Measurements from ENCODE around the gene KSR1. TPM values are rescaled to one million over a fixed set of nuclear protein-coding genes. Genes with fewer than 3 reads are reported as not detected.

The KSR1 gene
- total RNA-seq, 2 experiments from 2014 or later = 19.4 to 25.3 TPM

- TF ChIP-seq, protein P1, sequence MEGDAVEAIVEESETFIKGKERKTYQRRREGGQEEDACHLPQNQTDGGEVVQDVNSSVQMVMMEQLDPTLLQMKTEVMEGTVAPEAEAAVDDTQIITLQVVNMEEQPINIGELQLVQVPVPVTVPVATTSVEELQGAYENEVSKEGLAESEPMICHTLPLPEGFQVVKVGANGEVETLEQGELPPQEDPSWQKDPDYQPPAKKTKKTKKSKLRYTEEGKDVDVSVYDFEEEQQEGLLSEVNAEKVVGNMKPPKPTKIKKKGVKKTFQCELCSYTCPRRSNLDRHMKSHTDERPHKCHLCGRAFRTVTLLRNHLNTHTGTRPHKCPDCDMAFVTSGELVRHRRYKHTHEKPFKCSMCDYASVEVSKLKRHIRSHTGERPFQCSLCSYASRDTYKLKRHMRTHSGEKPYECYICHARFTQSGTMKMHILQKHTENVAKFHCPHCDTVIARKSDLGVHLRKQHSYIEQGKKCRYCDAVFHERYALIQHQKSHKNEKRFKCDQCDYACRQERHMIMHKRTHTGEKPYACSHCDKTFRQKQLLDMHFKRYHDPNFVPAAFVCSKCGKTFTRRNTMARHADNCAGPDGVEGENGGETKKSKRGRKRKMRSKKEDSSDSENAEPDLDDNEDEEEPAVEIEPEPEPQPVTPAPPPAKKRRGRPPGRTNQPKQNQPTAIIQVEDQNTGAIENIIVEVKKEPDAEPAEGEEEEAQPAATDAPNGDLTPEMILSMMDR (IDR thresholded peaks at IDR 0.05) = no peak
- CTCF ChIA-PET = no interaction called here
- DNase-seq = no peak
- Histone ChIP-seq H3K27me3 (ENCODE audit: control insufficient read depth in 1 of 2, insufficient read depth in 2 of 2, low read length in 2 of 2) (no peaks in the 10 kb centered on the region), H3K27ac (ENCODE audit: low read depth in 1 of 2, low read length in 2 of 2) (no peak overlapping the region), H3K4me3 (ENCODE audit: low read length) (no peak overlapping the region), H3K9me3 (ENCODE audit: control insufficient read depth in 1 of 2, insufficient read depth in 1 of 2, low read length in 2 of 2) (no peaks in the 10 kb centered on the region), H3K36me3 (ENCODE audit: insufficient read depth, low read length) (no peaks in the 10 kb centered on the region), H3K4me1 (ENCODE audit: insufficient read depth, low read length) (peaks cover 3% of the 10 kb centered on the region)
- no peaks in the 10 kb centered on the region for H3K27me3 Mint-ChIP-seq
- no peak overlapping the region for H3K27ac Mint-ChIP-seq
- no peak for ATAC-seq (ENCODE audit: poor library complexity)
- POLR2A ChIA-PET = no interaction called here
- H3K9me3 Mint-ChIP-seq = no peaks in the 10 kb centered on the region
- H3K36me3 Mint-ChIP-seq (ENCODE audit: low read depth) = no peaks in the 10 kb centered on the region
- H3K4me1 Mint-ChIP-seq (ENCODE audit: low read depth) = peaks cover 7% of the 10 kb centered on the region
- intact Hi-C loops (cut with DNase I, micrococcal nuclease) = no loop called here
- H3K4me3 Mint-ChIP-seq = no peak overlapping the region
Observed at GRCh38 chr17:27568216-27568615, 112.0 kb downstream of the KSR1 start.

GRCh38 chr17:27568811-27569210 lies 112.6 kb downstream of the KSR1 start:
- H3K36me3 ChIP-seq (ENCODE audit: insufficient read depth, low read length) = no peaks in the 10 kb centered on the region
- intact Hi-C loops (cut with DNase I, micrococcal nuclease) = loop anchor here in 1 of 2 experiments (1.0 kb wide), 1 partner anchor 113 kb away; the partner anchor contains the start of gene KSR1
- ChIA-PET POLR2A (no interaction called here), CTCF (no interaction called here)
- no peaks in the 10 kb centered on the region for H3K27me3 ChIP-seq (ENCODE audit: control insufficient read depth in 1 of 2, insufficient read depth in 2 of 2, low read length in 2 of 2)
- no peaks in the 10 kb centered on the region for H3K9me3 ChIP-seq (ENCODE audit: control insufficient read depth in 1 of 2, insufficient read depth in 1 of 2, low read length in 2 of 2)
- Mint-ChIP-seq H3K4me1 (ENCODE audit: low read depth) (peaks cover 1% of the 10 kb centered on the region), H3K4me3 (no peak overlapping the region), H3K27ac (no peak overlapping the region), H3K27me3 (no peaks in the 10 kb centered on the region), H3K9me3 (no peaks in the 10 kb centered on the region), H3K36me3 (ENCODE audit: low read depth) (no peaks in the 10 kb centered on the region)
- no peak for DNase-seq
- no peak overlapping the region for H3K4me3 ChIP-seq (ENCODE audit: low read length)
- peaks cover 3% of the 10 kb centered on the region for H3K4me1 ChIP-seq (ENCODE audit: insufficient read depth, low read length)
- no peak for ATAC-seq (ENCODE audit: poor library complexity)
- TF ChIP-seq, protein P1 (IDR thresholded peaks at IDR 0.05) = no peak
- no peak overlapping the region for H3K27ac ChIP-seq (ENCODE audit: low read depth in 1 of 2, low read length in 2 of 2)

DNA sequence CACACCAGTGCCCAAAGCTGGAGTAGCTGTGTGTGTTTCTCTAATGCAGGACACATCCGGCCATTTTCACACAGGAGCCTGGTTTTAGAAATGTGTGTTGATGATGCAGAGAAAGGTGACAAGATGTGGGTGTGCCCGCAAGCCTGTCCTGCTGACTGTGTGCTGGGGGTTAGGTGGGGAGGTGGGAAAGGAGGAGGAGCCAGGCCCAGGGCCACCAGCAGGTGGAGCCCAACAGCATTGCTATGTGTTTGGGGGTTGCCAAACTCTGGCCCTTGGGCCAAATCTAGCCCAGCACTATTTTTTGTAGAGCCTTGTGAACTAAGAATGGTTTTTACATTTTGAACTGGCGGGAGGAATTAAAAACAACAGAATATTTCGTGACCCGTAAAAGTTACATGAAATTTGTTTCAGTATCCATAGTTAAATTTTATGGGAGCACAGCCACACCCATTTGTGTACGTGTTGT lies 113.0 kb downstream of the KSR1 start:
- no peak overlapping the region for H3K4me3 Mint-ChIP-seq
- Histone ChIP-seq H3K36me3 (ENCODE audit: insufficient read depth, low read length) (no peaks in the 10 kb centered on the region), H3K9me3 (ENCODE audit: control insufficient read depth in 1 of 2, insufficient read depth in 1 of 2, low read length in 2 of 2) (no peaks in the 10 kb centered on the region), H3K4me3 (ENCODE audit: low read length) (no peak overlapping the region), H3K27me3 (ENCODE audit: control insufficient read depth in 1 of 2, insufficient read depth in 2 of 2, low read length in 2 of 2) (no peaks in the 10 kb centered on the region), H3K27ac (ENCODE audit: low read depth in 1 of 2, low read length in 2 of 2) (no peak overlapping the region), H3K4me1 (ENCODE audit: insufficient read depth, low read length) (peaks cover 3% of the 10 kb centered on the region)
- no peak overlapping the region for H3K27ac Mint-ChIP-seq
- no peaks in the 10 kb centered on the region for H3K4me1 Mint-ChIP-seq (ENCODE audit: low read depth)
- DNase-seq (peak in 8 of 14 experiments; percentile 10 to 73 (median 35)), ATAC-seq (ENCODE audit: poor library complexity) (peak; percentile 80)
- H3K9me3 Mint-ChIP-seq = no peaks in the 10 kb centered on the region
- no peaks in the 10 kb centered on the region for H3K36me3 Mint-ChIP-seq (ENCODE audit: low read depth)
- ChIA-PET CTCF (no interaction called here), POLR2A (no interaction called here)
- intact Hi-C loops (cut with DNase I, micrococcal nuclease) = loop anchor here in 1 of 2 experiments (1.0 kb wide), 1 partner anchor 113 kb away; the partner anchor contains the start of gene KSR1
- TF ChIP-seq, protein P1 (IDR thresholded peaks at IDR 0.05) = no peak
- no peaks in the 10 kb centered on the region for H3K27me3 Mint-ChIP-seq
